Large intestine (tissue), 3 donors: ENCODE measurements around the gene MFF. TPM values are rescaled to one million over a fixed set of nuclear protein-coding genes. Genes with fewer than 3 reads are reported as not detected.
"Not testable (repeated sequence)": the region's sequence is repeated elsewhere in the genome, so short reads cannot be mapped to it uniquely, and the experiment has no call there.

Source experiments
- DNase-seq, 2 donors: peaks; one replicate each; pipeline versions ENCODE4 v3.0.0 to v3.0.0-alpha.2; 2013
- H3K27ac ChIP-seq: one replicate; pipeline ENCODE4 v1.5.1; 2013; ENCODE audit warnings: low read length
- H3K27me3 ChIP-seq: 2 replicates; pipeline ENCODE4 v1.6.1; 2013; ENCODE audit warnings: low read length; ENCODE audit not compliant: control insufficient read depth, insufficient read depth
- H3K36me3 ChIP-seq: 2 replicates; pipeline ENCODE4 v1.6.1; 2013; ENCODE audit warnings: low read length; ENCODE audit not compliant: control insufficient read depth, insufficient read depth
- H3K4me1 ChIP-seq: one replicate; pipeline ENCODE4 v1.6.1; 2013; ENCODE audit warnings: low read length; ENCODE audit not compliant: control insufficient read depth, insufficient read depth
- H3K4me3 ChIP-seq: one replicate; pipeline ENCODE4 v1.5.1; 2013; ENCODE audit warnings: low read length
- H3K9me3 ChIP-seq: one replicate; pipeline ENCODE4 v1.6.1; 2013; ENCODE audit warnings: mild to moderate bottlenecking, low read depth, low read length, moderate library complexity; ENCODE audit not compliant: control insufficient read depth
- WGBS: methylation state at CpG from one replicate; pipeline ENCODE4 v1.1.5; 2013; ENCODE audit warnings: low lambda C conversion rate; ENCODE audit not compliant: insufficient coverage; 5-methylcytosine and 5-hydroxymethylcytosine counted together
- polyA plus RNA-seq: library from polyadenylated mRNA; unstranded; fragments of 120-200 nt; gene quantifications from one replicate; pipeline ENCODE4 v1.2.1, GENCODE V29; 2013

MFF gene
- polyA plus RNA-seq, 1 donor = 87.3 TPM

GRCh38 chr2:227370791-227371312 is 45.8 kb downstream of the MFF start:
- Histone ChIP-seq H3K27ac (no peak overlapping the region), H3K27me3 (no peaks in the 10 kb centered on the region), H3K4me1 (no peaks in the 10 kb centered on the region), H3K36me3 (peaks cover 10% of the 10 kb centered on the region), H3K9me3 (no peaks in the 10 kb centered on the region), H3K4me3 (no peak overlapping the region)
- 40% methylated on average over 1 of the region's 9 CpGs for WGBS
- DNase-seq = no peak

DNA sequence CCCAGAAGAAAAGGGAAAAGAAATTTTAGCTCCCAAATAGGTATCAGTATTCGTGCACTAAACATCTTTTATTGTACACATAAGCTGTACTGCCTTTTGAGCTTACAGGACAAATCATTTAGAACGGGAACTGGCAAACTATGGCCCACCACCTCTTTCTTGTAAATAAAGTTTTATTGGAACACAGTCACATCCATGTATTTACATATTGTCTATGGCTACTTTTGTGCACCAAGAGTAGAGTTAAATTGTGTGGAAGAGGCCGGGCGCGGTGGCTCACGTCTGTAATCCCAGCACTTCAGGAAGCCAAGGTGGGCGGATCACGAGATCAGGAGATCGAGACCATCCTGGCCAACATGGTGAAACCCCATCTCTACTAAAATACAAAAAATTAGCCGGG is 48.3 kb downstream of the MFF start:
- no CpG with 5 or more reads among the region's 10 CpGs for WGBS
- DNase-seq = no peak
- no peak overlapping the region for H3K4me3 ChIP-seq
- H3K36me3 ChIP-seq = peaks cover 9% of the 10 kb centered on the region
- no peak overlapping the region for H3K27ac ChIP-seq
- H3K9me3 ChIP-seq = no peaks in the 10 kb centered on the region
- H3K27me3 ChIP-seq = no peaks in the 10 kb centered on the region
- peaks cover 10% of the 10 kb centered on the region for H3K4me1 ChIP-seq

GRCh38 chr2:227374158-227374557 is 49.1 kb downstream of the MFF start:
- peaks cover 10% of the 10 kb centered on the region for H3K4me1 ChIP-seq
- H3K27me3 ChIP-seq = no peaks in the 10 kb centered on the region
- no peak overlapping the region for H3K4me3 ChIP-seq
- H3K27ac ChIP-seq = no peak overlapping the region
- no peaks in the 10 kb centered on the region for H3K9me3 ChIP-seq
- WGBS = no CpG with 5 or more reads among the region's 6 CpGs
- DNase-seq = no peak
- H3K36me3 ChIP-seq = peaks cover 9% of the 10 kb centered on the region

DNA sequence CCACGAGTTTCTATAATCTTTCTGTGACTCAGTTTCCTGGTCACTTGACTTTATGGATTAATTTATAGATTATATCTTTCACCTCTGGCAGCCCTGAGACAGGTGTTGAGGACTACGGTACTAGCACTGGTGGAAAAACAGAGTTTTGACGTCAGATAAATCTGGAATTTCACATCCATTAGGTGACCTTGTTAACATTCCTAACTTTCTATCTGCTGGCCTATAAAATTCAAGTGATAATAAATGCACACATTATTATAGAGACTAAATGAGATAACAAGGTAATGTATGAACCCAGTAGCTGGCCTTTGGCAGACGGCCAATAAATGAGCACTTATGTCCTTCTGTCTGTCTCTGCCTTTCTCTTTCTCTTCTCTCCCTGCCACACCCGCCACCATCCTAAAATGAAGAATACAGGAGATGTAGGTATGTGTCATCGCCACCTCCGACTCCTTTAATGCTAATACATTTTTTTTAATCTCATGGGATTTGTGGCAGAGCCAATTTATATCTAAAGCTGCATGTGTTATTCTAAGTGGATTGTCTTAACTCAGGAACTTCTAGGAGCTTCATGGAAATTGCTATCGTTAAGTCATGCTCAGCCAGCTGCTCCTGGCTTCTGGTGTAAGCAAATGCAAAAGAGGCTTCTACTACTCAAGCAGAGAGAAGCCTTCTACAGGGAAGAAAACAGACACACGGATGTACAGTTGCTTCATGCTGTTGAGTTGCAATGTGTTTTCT is 51.8 kb downstream of the MFF start:
- no peaks in the 10 kb centered on the region for H3K36me3 ChIP-seq
- no peaks in the 10 kb centered on the region for H3K9me3 ChIP-seq
- peak overlapping the region; percentile 62 for H3K27ac ChIP-seq
- H3K4me3 ChIP-seq = peak overlapping the region; percentile 50
- peaks cover 18% of the 10 kb centered on the region for H3K4me1 ChIP-seq
- 20% methylated on average over 1 of the region's 9 CpGs for WGBS
- H3K27me3 ChIP-seq = no peaks in the 10 kb centered on the region
- DNase-seq = peak; percentile 53 to 81

DNA sequence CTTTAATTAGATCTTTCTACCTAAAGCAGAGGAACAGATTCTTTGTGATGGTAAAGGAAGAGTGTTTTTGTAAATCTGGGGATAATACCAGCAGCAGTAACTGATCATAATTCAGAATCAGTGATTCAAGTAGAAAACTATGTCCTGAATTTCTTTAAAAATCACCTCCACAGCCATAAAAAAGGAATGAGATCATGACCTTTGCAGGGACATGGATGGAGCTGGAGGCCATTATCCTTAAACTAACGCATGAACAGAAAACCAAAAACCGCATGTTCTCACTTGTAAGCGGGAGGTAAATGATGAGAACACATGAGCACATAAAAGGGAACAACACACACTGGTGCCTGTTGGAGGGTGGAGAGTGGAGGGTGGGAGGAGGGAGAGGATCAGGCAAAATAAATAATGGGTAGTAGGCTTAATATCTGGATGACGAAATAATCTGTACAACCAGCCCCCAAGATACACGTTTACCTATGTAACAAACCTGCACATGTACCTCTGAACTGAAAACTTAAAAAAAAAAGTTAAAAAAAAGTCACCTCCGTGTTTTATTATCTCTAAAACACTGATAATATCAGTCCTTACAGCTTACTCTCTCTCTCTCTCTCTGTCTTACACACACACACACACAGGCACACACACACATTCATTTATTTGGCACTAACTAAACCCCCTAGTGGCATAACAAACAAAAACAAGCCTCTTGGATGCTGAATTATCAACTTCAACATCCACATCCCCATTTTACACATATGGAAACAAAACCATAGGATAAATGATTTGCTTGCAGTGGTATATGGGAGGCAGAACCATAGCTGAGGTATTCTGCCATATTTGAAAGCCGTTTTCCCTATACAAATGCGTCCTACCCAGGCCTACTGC is 52.7 kb downstream of the MFF start:
- 55% methylated on average over 4 of the region's 8 CpGs for WGBS
- Histone ChIP-seq H3K4me3 (peak overlapping the region; percentile 50), H3K27ac (peak overlapping the region; percentile 62)

DNA sequence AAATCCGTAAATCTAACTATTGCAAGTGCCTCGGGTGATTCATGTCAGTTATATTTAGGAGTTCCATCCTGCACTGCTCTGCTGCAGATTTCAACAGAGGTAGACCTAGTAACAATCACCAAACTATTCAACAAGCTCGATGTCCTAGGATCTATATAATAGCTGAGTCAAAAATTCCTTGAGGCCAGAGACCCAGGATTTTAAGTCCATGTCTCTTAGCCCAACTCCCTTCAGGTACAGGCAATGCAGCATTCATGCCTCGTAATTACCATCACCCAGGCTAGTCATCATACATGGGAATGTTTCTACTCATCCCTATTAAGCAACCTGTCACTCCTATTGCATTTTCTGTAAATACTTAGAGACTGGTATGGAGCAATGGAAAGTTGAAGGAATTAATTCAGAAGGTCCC is 53.3 kb downstream of the MFF start:
- peaks cover 19% of the 10 kb centered on the region for H3K4me1 ChIP-seq
- no peaks in the 10 kb centered on the region for H3K27me3 ChIP-seq
- peak in 1 of 2 donors; percentile 41 for DNase-seq
- H3K27ac ChIP-seq = peak overlapping the region; percentile 62
- H3K9me3 ChIP-seq = no peaks in the 10 kb centered on the region
- WGBS = no CpG with 5 or more reads among the region's 4 CpGs
- peak overlapping the region; percentile 50 for H3K4me3 ChIP-seq
- H3K36me3 ChIP-seq = no peaks in the 10 kb centered on the region

More for the DNA sequence above, 52.7 kb downstream of the MFF start:
- Histone ChIP-seq H3K36me3 (no peaks in the 10 kb centered on the region), H3K27me3 (no peaks in the 10 kb centered on the region), H3K9me3 (no peaks in the 10 kb centered on the region), H3K4me1 (peaks cover 18% of the 10 kb centered on the region)
- peak in 1 of 2 donors; percentile 23 for DNase-seq

DNA sequence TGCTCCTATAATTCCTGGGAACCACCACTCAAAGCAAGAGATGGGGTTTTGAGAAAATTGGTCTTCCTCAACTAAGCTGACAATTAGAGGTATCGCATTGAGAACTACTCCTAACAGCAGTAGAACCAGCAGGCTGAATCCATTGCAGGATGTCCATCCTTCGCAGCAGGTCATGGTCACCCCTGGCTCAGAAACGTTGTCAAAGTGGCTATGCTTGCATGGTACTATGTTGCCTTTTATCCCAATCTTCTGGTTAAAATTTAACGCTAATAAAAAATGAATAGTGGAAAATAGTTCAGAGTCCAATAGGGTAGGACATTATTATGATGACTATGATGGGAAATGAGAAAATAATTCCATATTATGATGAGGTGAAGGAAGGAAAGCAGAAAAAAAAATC is 54.0 kb downstream of the MFF start, which contains the start of gene TM4SF20:
Gene TM4SF20, minus strand, starts transcription at position 212 of the 400 bp plus-strand sequence. Its CDS starts 38 bp downstream, at position 174.
- peak; percentile 50 to 69 for DNase-seq
- no peaks in the 10 kb centered on the region for H3K9me3 ChIP-seq
- no peaks in the 10 kb centered on the region for H3K27me3 ChIP-seq
- peak within 1 kb of the TSS; percentile 50 for H3K4me3 ChIP-seq
- no peaks in the 10 kb centered on the region for H3K36me3 ChIP-seq
- H3K27ac ChIP-seq = peak within 1 kb of the TSS; percentile 62
- peaks cover 26% of the 10 kb centered on the region for H3K4me1 ChIP-seq
- 21% methylated on average over 2 of the region's 4 CpGs for WGBS

DNA sequence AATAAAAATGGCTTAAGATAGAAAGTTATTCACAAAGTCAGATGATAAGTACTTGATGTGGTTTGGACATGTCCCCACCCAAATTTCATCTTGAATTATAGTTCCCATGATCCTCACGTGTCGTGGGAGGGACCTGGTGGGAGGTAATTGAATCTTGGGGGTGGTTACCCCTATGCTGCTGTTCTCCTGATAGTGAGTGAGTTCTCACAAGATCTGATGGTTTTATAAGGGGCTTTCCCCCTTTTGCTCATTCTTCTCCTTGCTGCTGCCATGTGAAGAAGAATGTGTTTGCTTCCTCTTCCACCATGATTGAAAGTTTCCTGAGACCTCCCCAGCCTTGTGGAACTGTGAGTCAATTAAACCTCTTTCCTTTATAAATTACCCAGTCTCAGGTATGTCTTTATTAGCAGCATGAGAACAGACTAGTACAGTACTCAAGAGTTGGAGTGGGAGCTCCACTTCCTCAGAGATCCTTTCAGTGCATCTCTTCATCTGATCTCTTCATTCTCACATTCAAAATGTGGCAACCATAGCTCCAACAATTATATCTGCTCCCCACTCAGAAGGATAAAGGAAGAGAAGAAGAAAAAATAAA is 57.3 kb downstream of the MFF start:
- no CpG with 5 or more reads among the region's 2 CpGs for WGBS
- H3K27ac ChIP-seq, H3K27me3 ChIP-seq, H3K36me3 ChIP-seq, DNase-seq, H3K4me3 ChIP-seq, H3K9me3 ChIP-seq: not testable (repeated sequence)
- H3K4me1 ChIP-seq = peaks cover 31% of the 10 kb centered on the region

GRCh38 chr2:227383686-227384085 is 58.6 kb downstream of the MFF start:
- H3K4me3 ChIP-seq = no peak overlapping the region
- H3K9me3 ChIP-seq = no peaks in the 10 kb centered on the region
- no peaks in the 10 kb centered on the region for H3K36me3 ChIP-seq
- H3K4me1 ChIP-seq = peaks cover 27% of the 10 kb centered on the region
- no CpG with 5 or more reads among the region's 3 CpGs for WGBS
- no peak overlapping the region for H3K27ac ChIP-seq
- DNase-seq = no peak
- H3K27me3 ChIP-seq = no peaks in the 10 kb centered on the region

DNA sequence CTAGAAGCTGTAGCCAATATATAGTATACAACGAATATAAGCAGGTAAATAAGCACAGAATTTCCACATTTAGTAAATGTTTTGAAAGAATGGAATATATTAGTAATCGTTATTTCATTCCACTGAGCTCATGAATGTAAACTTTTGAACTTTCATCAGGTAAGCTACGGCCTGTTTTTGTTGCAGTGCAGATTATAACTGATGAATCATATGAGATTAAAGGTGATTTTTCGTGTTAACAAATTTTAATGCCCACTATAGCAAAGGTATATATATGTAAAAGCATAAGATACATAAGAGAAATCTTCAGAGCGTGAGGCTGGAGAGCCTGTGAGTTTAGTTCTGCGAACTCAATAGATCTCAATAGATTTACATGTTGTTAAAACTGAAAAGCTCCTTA is 61.6 kb downstream of the MFF start:
- H3K36me3 ChIP-seq = no peaks in the 10 kb centered on the region
- H3K4me1 ChIP-seq = peaks cover 19% of the 10 kb centered on the region
- no peak overlapping the region for H3K4me3 ChIP-seq
- no peaks in the 10 kb centered on the region for H3K9me3 ChIP-seq
- no peak for DNase-seq
- no peaks in the 10 kb centered on the region for H3K27me3 ChIP-seq
- WGBS = 75% methylated on average over 2 of the region's 6 CpGs
- no peak overlapping the region for H3K27ac ChIP-seq
